ENCODE measurements around the gene GATA2. TPM values are rescaled to one million over a fixed set of nuclear protein-coding genes. Genes with fewer than 3 reads are reported as not detected.

Gene GATA2
- total RNA-seq, 1 donor from 2014 or later: 1.4 TPM

DNA sequence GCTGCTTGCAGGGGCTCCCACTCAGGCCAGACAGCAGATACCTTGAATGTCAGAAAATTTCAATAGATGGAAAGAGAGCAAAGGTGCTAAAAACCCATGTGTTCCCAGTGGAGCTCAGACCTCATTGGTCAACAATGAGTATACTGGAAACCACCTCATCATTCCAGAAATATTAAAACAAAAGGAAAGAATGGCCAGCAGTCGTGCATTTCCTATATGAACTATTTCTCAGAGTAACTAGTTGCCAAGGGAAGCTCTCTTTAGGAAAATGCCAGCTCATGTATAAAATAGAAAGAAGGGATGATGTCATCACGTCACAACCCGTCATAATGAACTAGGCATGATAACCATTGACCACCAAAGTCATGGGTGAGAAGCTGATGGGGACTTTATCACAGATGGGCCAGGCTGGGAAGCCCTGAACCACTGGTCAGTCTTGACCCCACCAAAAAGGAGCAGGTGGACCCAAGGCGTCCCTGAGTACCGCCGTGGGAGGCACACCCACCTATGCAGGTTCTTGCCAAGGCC is 43.8 kb downstream of the GATA2 start:
- no peak for DNase-seq (ENCODE audit: low read depth)

DNA sequence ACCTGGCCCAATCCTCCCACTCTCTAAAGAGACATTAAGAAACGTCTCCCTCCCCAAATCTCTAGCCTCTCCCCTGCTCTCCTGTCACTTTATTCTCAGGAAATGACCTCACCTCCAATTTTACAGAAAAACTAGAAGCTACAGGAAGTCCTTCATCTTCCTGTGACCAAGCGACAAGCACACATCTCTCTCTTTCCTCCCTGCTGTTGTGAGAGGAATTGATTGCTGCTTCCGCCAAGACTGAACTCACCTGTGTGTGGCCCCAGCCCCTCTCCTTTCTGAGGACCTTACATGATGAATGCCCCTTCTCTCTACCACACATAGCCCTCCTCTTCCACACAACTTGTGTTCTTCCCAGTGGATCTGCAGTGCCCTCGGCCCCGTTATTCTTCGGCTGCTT is 44.5 kb downstream of the GATA2 start:
- H3K4me3 ChIP-seq (ENCODE audit: low read depth, low read length): no peak overlapping the region
- no peak for DNase-seq (ENCODE audit: low read depth)
- TF ChIP-seq, protein P1, sequence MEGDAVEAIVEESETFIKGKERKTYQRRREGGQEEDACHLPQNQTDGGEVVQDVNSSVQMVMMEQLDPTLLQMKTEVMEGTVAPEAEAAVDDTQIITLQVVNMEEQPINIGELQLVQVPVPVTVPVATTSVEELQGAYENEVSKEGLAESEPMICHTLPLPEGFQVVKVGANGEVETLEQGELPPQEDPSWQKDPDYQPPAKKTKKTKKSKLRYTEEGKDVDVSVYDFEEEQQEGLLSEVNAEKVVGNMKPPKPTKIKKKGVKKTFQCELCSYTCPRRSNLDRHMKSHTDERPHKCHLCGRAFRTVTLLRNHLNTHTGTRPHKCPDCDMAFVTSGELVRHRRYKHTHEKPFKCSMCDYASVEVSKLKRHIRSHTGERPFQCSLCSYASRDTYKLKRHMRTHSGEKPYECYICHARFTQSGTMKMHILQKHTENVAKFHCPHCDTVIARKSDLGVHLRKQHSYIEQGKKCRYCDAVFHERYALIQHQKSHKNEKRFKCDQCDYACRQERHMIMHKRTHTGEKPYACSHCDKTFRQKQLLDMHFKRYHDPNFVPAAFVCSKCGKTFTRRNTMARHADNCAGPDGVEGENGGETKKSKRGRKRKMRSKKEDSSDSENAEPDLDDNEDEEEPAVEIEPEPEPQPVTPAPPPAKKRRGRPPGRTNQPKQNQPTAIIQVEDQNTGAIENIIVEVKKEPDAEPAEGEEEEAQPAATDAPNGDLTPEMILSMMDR (conservative IDR thresholded peaks at IDR 0.05; ENCODE audit: low read depth, low read length): no peak

More for the DNA sequence above, 43.8 kb downstream of the GATA2 start:
- no peak overlapping the region for H3K4me3 ChIP-seq (ENCODE audit: low read depth, low read length)
- TF ChIP-seq, protein P1 (conservative IDR thresholded peaks at IDR 0.05; ENCODE audit: low read depth, low read length): no peak

DNA sequence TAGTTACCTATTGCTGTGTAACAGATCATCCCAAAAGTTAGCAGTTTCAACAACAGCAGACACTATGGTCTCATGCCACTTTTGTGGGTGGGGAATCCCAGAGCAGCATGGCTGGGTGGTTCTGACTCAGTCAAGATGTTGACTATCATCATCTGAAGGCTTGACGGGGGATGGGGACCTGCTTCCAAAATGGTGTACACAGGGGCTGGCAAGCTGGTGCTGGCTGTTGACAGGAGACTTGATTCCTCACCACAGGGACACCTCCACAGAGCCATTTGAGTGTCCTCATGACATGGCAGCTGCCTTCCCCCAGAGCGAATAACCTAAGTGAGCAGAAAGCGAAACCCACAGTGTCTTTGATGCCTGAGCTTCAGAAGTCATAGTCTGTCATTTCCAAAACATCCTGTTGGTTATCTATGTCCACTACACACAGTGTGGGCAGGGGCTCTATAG is 45.4 kb downstream of the GATA2 start:
- peak; percentile 30 for DNase-seq (ENCODE audit: low read depth)

DNA sequence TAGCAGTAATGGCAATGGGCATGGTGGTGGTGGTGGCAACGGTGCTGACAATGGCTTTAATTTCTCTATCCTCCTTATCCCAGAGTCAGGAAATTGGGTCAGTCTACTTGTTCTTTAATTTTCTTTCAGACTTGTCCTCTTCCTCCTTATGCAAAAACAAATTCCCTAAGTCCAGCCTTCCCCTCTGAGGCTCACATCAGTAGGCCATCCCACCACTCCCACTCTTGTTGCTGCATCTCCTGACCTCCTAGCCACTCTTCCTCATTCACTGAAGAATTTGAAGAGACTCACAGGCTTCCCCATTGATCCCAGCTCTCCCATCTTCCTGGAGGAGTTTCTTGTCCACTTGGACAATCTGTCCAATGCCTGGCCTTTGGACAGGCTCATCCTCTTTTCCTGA is 46.2 kb downstream of the GATA2 start:
- no peak for DNase-seq (ENCODE audit: low read depth)
- TF ChIP-seq, protein P1 (conservative IDR thresholded peaks at IDR 0.05; ENCODE audit: low read depth, low read length): no peak
- no peak overlapping the region for H3K4me3 ChIP-seq (ENCODE audit: low read depth, low read length)

More for the DNA sequence above, 45.4 kb downstream of the GATA2 start:
- TF ChIP-seq, protein P1 (conservative IDR thresholded peaks at IDR 0.05; ENCODE audit: low read depth, low read length): no peak
- H3K4me3 ChIP-seq (ENCODE audit: low read depth, low read length): no peak overlapping the region

DNA sequence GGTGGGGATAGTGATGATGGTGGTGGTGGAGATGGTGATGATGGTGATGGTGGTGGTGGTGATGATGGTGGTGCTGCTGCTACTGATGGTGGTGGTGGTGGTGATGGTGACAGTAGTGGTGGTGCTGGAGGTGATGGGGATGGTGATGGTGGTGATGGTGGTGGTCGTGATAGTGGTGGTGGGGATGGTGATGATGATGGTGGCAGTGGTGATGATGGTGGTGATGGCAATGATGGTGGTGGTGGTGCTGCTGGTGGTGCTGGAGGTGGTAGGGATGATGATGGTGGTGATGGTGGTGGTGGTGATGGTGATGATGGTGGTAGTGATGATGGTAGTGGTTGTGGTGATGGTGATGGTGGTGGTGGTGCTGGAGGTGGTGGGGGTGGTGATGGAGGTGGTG is 47.6 kb downstream of the GATA2 start:
- TF ChIP-seq, protein P1 (conservative IDR thresholded peaks at IDR 0.05; ENCODE audit: low read depth, low read length): no peak
- no peak overlapping the region for H3K4me3 ChIP-seq (ENCODE audit: low read depth, low read length)
- DNase-seq (ENCODE audit: low read depth): no peak

DNA sequence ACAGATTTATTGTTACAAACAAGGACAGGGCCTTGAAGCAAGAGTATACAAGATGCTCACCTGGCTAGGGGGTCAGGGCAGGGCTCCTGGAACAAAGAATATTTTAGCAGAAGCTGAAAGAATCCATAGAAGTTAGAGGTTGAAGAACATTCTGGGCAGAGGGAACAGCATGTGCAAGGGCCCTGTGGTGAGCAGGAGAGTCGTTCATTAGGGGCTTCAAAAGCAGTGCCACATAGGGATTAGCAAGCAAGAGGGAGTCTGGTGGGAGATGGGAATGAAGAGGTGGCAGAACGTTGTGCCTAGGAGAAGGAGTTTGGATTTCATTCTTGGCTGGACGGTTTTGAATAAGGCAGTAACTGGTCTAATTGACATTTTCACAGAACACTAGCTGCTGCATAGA is 49.2 kb downstream of the GATA2 start:
- TF ChIP-seq, protein P1 (conservative IDR thresholded peaks at IDR 0.05; ENCODE audit: low read depth, low read length): no peak
- no peak overlapping the region for H3K4me3 ChIP-seq (ENCODE audit: low read depth, low read length)
- no peak for DNase-seq (ENCODE audit: low read depth)

DNA sequence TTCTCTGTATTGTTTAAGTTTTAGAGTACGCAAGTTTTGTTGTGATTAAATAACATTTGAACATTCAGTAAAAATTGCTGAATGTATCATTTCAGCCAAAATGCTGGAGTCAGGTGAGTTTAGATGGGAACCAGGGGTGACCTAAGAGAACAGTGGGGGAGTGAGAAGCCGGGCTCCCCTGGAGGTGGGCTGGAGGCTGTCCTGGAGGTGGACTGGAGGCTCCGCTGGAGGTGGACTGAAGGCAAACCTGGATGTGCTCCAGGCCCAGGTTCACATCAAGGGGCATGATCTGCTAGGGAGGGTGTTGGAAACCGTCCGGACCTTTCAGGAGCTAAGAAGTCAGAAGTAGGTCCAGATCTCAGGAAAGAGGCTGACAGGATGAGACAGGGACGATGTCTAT is 50.1 kb downstream of the GATA2 start:
- H3K4me3 ChIP-seq (ENCODE audit: low read depth, low read length): no peak overlapping the region
- no peak for DNase-seq (ENCODE audit: low read depth)
- TF ChIP-seq, protein P1 (conservative IDR thresholded peaks at IDR 0.05; ENCODE audit: low read depth, low read length): no peak

Measured in epithelial cell of proximal tubule (primary cell).